Activated naive CD4-positive, alpha-beta T cell treated with anti-CD3 and anti-CD28 coated beads, Interleukin-2, amount 50 U/mL, for 72 hours (primary cell): ENCODE results near the gene ICE2. TPM values are rescaled to one million over a fixed set of nuclear protein-coding genes. Genes with fewer than 3 reads are reported as not detected.
"Not testable (repeated sequence)": the region's sequence is repeated elsewhere in the genome, so short reads cannot be mapped to it uniquely, and the experiment has no call there.

ENCODE experiments used
- ATAC-seq, 2 donors: fragments of 150-1000 bp; cut with Tn5 transposase; 2 replicates each; pipeline ENCODE4 v1.10.0; 2021; ENCODE audit warnings: mild to moderate bottlenecking in 2 of 2, moderate library complexity in 2 of 2
- DNase-seq, 2 donors: peaks; one replicate each; pipeline ENCODE4 v3.0.0; 2021 to 2022; ENCODE audit warnings: low spot score in 2 of 2
- H3K27ac Mint-ChIP-seq, 2 donors: one replicate each; pipeline ENCODE4 v1.8.0; 2022; ENCODE audit warnings: mild to moderate bottlenecking in 2 of 2, mixed read lengths in 2 of 2
- H3K36me3 Mint-ChIP-seq, 2 donors: one replicate each; pipeline ENCODE4 v1.8.0; 2022; ENCODE audit warnings: mixed read lengths in 2 of 2
- H3K9me3 Mint-ChIP-seq, 2 donors: one replicate each; pipeline ENCODE4 v1.8.0; 2022; ENCODE audit warnings: mixed read lengths in 2 of 2
- total RNA-seq, 2 donors: library from RNA; stranded (reverse); gene quantifications; one replicate each; pipeline ENCODE4 v1.2.3, GENCODE V29; 2022

ICE2 gene
- total RNA-seq, 2 donors from 2014 or later = 52.5 to 76.1 TPM

GRCh38 chr15:60406513-60407414 lies 72.2 kb downstream of the ICE2 start:
- no peak for DNase-seq
- H3K27ac Mint-ChIP-seq = no peak overlapping the region
- no peak for ATAC-seq
- no peaks in the 10 kb centered on the region for H3K9me3 Mint-ChIP-seq
- no peaks in the 10 kb centered on the region for H3K36me3 Mint-ChIP-seq

- Mint-ChIP-seq H3K27ac (no peak overlapping the region), H3K36me3 (no peaks in the 10 kb centered on the region), H3K9me3 (no peaks in the 10 kb centered on the region)
- DNase-seq (no peak), ATAC-seq (no peak)
Measured at GRCh38 chr15:60405399-60405798, 73.5 kb downstream of the ICE2 start.

GRCh38 chr15:60404351-60404750 lies 74.6 kb downstream of the ICE2 start:
- not testable (repeated sequence) for H3K36me3 Mint-ChIP-seq, DNase-seq, H3K27ac Mint-ChIP-seq, H3K9me3 Mint-ChIP-seq, ATAC-seq

GRCh38 chr15:60400944-60401343 lies 78.0 kb downstream of the ICE2 start:
- Mint-ChIP-seq H3K36me3 (peaks cover 0 to 9% of the 10 kb centered on the region in 2 donors), H3K27ac (no peak overlapping the region), H3K9me3 (no peaks in the 10 kb centered on the region)
- no peak for ATAC-seq
- DNase-seq = no peak

GRCh38 chr15:60399931-60400330 lies 79.0 kb downstream of the ICE2 start:
- Mint-ChIP-seq H3K36me3 (peaks cover 0 to 11% of the 10 kb centered on the region in 2 donors), H3K9me3 (no peaks in the 10 kb centered on the region)

GRCh38 chr15:60399246-60399915 lies 79.6 kb downstream of the ICE2 start:
- peak overlapping the region in 1 of 2 donors; percentile 44 for H3K27ac Mint-ChIP-seq
- H3K9me3 Mint-ChIP-seq = no peaks in the 10 kb centered on the region

More at GRCh38 chr15:60399931-60400330, 79.0 kb downstream of the ICE2 start:
- no peak overlapping the region for H3K27ac Mint-ChIP-seq
- ATAC-seq (no peak), DNase-seq (no peak)

GRCh38 chr15:60397772-60398445 lies 81.0 kb downstream of the ICE2 start, which contains the start of gene ANXA2:
Gene ANXA2, minus strand, starts transcription at chr15:60397986. Its CDS starts 11,911 bp downstream, at chr15:60386075.
- peaks cover 0 to 22% of the 10 kb centered on the region in 2 donors for H3K36me3 Mint-ChIP-seq
- DNase-seq = peak; percentile 74 to 77
- peak within 1 kb of the TSS; percentile 77 to 95 for H3K27ac Mint-ChIP-seq
- ATAC-seq = peak; percentile 82 to 85
- H3K9me3 Mint-ChIP-seq = no peaks in the 10 kb centered on the region

More at GRCh38 chr15:60399246-60399915, 79.6 kb downstream of the ICE2 start:
- ATAC-seq (no peak), DNase-seq (no peak)
- H3K36me3 Mint-ChIP-seq = peaks cover 0 to 11% of the 10 kb centered on the region in 2 donors

GRCh38 chr15:60396958-60397771 lies 81.8 kb downstream of the ICE2 start:
- Mint-ChIP-seq H3K27ac (peak overlapping the region; percentile 70 to 95), H3K9me3 (no peaks in the 10 kb centered on the region), H3K36me3 (peaks cover 0 to 22% of the 10 kb centered on the region in 2 donors)
- peak; percentile 45 to 67 for DNase-seq
- ATAC-seq = peak; percentile 54 to 82

- peak overlapping the region in 1 of 2 donors; percentile 70 for H3K27ac Mint-ChIP-seq
- ATAC-seq (no peak), DNase-seq (no peak)
- peaks cover 0 to 22% of the 10 kb centered on the region in 2 donors for H3K36me3 Mint-ChIP-seq
- H3K9me3 Mint-ChIP-seq = no peaks in the 10 kb centered on the region
Measured at GRCh38 chr15:60396560-60396957, 82.4 kb downstream of the ICE2 start.

- DNase-seq (no peak), ATAC-seq (no peak)
- Mint-ChIP-seq H3K36me3 (peaks cover 0 to 22% of the 10 kb centered on the region in 2 donors), H3K9me3 (no peaks in the 10 kb centered on the region), H3K27ac (no peak overlapping the region)
Measured at GRCh38 chr15:60396100-60396499, 82.8 kb downstream of the ICE2 start.

- H3K36me3 Mint-ChIP-seq = peaks cover 0 to 22% of the 10 kb centered on the region in 2 donors
- no peak for ATAC-seq
Measured at GRCh38 chr15:60395276-60396011, 83.5 kb downstream of the ICE2 start.

GRCh38 chr15:60394689-60395097 lies 84.2 kb downstream of the ICE2 start:
- H3K9me3 Mint-ChIP-seq = no peaks in the 10 kb centered on the region
- peaks cover 0 to 22% of the 10 kb centered on the region in 2 donors for H3K36me3 Mint-ChIP-seq
- peak overlapping the region in 1 of 2 donors; percentile 5 for H3K27ac Mint-ChIP-seq
- no peak for ATAC-seq
- DNase-seq = no peak

More at GRCh38 chr15:60395276-60396011, 83.5 kb downstream of the ICE2 start:
- no peak overlapping the region for H3K27ac Mint-ChIP-seq
- no peaks in the 10 kb centered on the region for H3K9me3 Mint-ChIP-seq
- DNase-seq = no peak

- Mint-ChIP-seq H3K9me3 (no peaks in the 10 kb centered on the region), H3K27ac (peak overlapping the region in 1 of 2 donors; percentile 54), H3K36me3 (peaks cover 0 to 22% of the 10 kb centered on the region in 2 donors)
- DNase-seq (no peak), ATAC-seq (no peak)
Measured at GRCh38 chr15:60392986-60393790, 85.8 kb downstream of the ICE2 start.

- DNase-seq (peak in 1 of 2 donors; percentile 57), ATAC-seq (peak; percentile 24 to 75)
- Mint-ChIP-seq H3K36me3 (peaks cover 0 to 22% of the 10 kb centered on the region in 2 donors), H3K27ac (no peak overlapping the region), H3K9me3 (no peaks in the 10 kb centered on the region)
Measured at GRCh38 chr15:60392601-60392985, 86.3 kb downstream of the ICE2 start.
